H7 (cell line): ENCODE measurements around the gene TSPAN3. TPM values are rescaled to one million over a fixed set of nuclear protein-coding genes. Genes with fewer than 3 reads are reported as not detected.

Source experiments
- DNase-seq: peaks from one replicate; pipeline ENCODE4 v3.0.0; 2012
- H3K27me3 ChIP-seq: 2 replicates; pipeline ENCODE4 v1.6.0; 2011; ENCODE audit warnings: mild to moderate bottlenecking, low read length; ENCODE audit not compliant: control insufficient read depth, insufficient read depth
- H3K36me3 ChIP-seq: replicated peaks from 2 replicates; pipeline ENCODE4 v1.5.1; 2011; ENCODE audit warnings: low read length; ENCODE audit not compliant: control insufficient read depth, insufficient read depth
- H3K4me3 ChIP-seq: 2 replicates; pipeline ENCODE4 v1.5.1; 2011; ENCODE audit warnings: low read depth, mild to moderate bottlenecking, control low read depth, low read length, moderate library complexity; ENCODE audit not compliant: insufficient read depth
- total RNA-seq: library from RNA; depleted of rRNA; stranded (reverse); fragments of >200 nt; shearing (Covaris generic); gene quantifications from 2 replicates; pipeline ENCODE4 v1.2.3, GENCODE V29; 2014

The TSPAN3 gene
- total RNA-seq, 1 experiment from 2014 or later = 153 TPM

- Histone ChIP-seq H3K27me3 (no peaks in the 10 kb centered on the region), H3K36me3 (no peaks in the 10 kb centered on the region), H3K4me3 (no peak overlapping the region)
- DNase-seq = peak; percentile 45
These were observed 41.5 kb downstream of the TSPAN3 start for GRCh38 chr15:77029166-77030047.

- H3K36me3 ChIP-seq = no peaks in the 10 kb centered on the region
- no peak for DNase-seq
- no peaks in the 10 kb centered on the region for H3K27me3 ChIP-seq
- H3K4me3 ChIP-seq = peak overlapping the region; percentile 40
These were observed 42.3 kb downstream of the TSPAN3 start for GRCh38 chr15:77028451-77029165.

GRCh38 chr15:77027697-77028450 is 43.0 kb downstream of the TSPAN3 start:
- Histone ChIP-seq H3K27me3 (no peaks in the 10 kb centered on the region), H3K4me3 (peak overlapping the region; percentile 40), H3K36me3 (no peaks in the 10 kb centered on the region)
- DNase-seq = peak; percentile 96

- Histone ChIP-seq H3K27me3 (no peaks in the 10 kb centered on the region), H3K36me3 (no peaks in the 10 kb centered on the region), H3K4me3 (no peak overlapping the region)
- peak; percentile 33 for DNase-seq
These were observed 43.7 kb downstream of the TSPAN3 start for GRCh38 chr15:77027111-77027696.

- Histone ChIP-seq H3K36me3 (no peaks in the 10 kb centered on the region), H3K27me3 (no peaks in the 10 kb centered on the region), H3K4me3 (no peak overlapping the region)
- DNase-seq = peak; percentile 63
These were observed 44.3 kb downstream of the TSPAN3 start for GRCh38 chr15:77026501-77027110.

GRCh38 chr15:77025941-77026411 is 44.9 kb downstream of the TSPAN3 start:
- peak; percentile 21 for DNase-seq
- Histone ChIP-seq H3K27me3 (no peaks in the 10 kb centered on the region), H3K4me3 (no peak overlapping the region), H3K36me3 (no peaks in the 10 kb centered on the region)

- H3K36me3 ChIP-seq = no peaks in the 10 kb centered on the region
- H3K4me3 ChIP-seq = no peak overlapping the region
- no peaks in the 10 kb centered on the region for H3K27me3 ChIP-seq
- DNase-seq = peak; percentile 66
These were observed 45.6 kb downstream of the TSPAN3 start for GRCh38 chr15:77025083-77025901.

GRCh38 chr15:77024273-77025082 is 46.4 kb downstream of the TSPAN3 start:
- H3K4me3 ChIP-seq = no peak overlapping the region
- H3K27me3 ChIP-seq = no peaks in the 10 kb centered on the region
- DNase-seq = peak; percentile 96
- H3K36me3 ChIP-seq = no peaks in the 10 kb centered on the region

GRCh38 chr15:77023576-77024272 is 47.2 kb downstream of the TSPAN3 start:
- no peaks in the 10 kb centered on the region for H3K27me3 ChIP-seq
- peak; percentile 63 for DNase-seq
- no peaks in the 10 kb centered on the region for H3K36me3 ChIP-seq
- H3K4me3 ChIP-seq = no peak overlapping the region

- H3K27me3 ChIP-seq = no peaks in the 10 kb centered on the region
- peak; percentile 41 for DNase-seq
- no peaks in the 10 kb centered on the region for H3K36me3 ChIP-seq
- no peak overlapping the region for H3K4me3 ChIP-seq
These were observed 48.0 kb downstream of the TSPAN3 start for GRCh38 chr15:77022646-77023575.

- no peaks in the 10 kb centered on the region for H3K27me3 ChIP-seq
- H3K36me3 ChIP-seq = no peaks in the 10 kb centered on the region
- no peak for DNase-seq
- no peak overlapping the region for H3K4me3 ChIP-seq
These were observed 49.0 kb downstream of the TSPAN3 start for GRCh38 chr15:77021803-77022381.
